GM12872 (cell line): Measurements from ENCODE around the gene CAP2.

Experiments used
- CTCF ChIP-seq: IDR thresholded peaks from 3 replicates; pipeline ENCODE4 v1.5.1; 2011; ENCODE audit warnings: low read depth, mild to moderate bottlenecking, low read length, moderate library complexity; ENCODE audit not compliant: insufficient read depth

Gene CAP2

DNA sequence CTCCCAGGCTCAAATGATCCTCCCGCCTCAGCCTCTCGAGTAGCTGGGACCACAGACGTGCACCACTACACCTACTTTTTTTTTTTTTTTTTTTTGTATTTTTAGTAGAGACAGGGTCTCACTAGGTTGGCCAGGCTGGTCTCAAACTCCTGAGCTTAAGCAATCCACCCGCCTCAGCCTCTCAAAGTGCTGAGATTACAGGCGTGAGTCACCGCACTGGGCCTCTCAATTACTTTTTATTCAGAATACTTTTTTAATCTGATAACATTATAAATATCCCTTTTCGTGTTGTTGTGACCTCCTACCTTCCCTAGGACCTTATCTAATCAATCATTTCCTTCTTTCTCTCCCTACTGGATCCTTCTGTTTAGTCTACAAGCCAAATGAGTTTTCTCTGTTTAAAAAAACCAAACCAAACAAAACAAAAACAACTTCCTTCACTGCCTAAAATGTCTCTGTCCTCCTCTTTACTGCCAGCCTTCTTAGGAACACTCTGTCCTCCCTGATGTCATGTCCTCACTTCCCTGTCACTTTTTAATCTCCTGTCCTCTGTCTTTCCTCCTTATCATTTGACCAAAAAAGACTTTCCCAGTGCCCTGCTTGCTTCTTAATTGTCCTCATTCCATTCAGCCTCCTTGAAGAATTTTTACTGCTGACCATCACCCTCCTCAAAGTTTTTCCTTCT lies 85.0 kb downstream of the CAP2 start:
- TF ChIP-seq CTCF: no peak

- TF ChIP-seq CTCF: no peak
Measured at GRCh38 chr6:17478946-17479345, 85.6 kb downstream of the CAP2 start.

DNA sequence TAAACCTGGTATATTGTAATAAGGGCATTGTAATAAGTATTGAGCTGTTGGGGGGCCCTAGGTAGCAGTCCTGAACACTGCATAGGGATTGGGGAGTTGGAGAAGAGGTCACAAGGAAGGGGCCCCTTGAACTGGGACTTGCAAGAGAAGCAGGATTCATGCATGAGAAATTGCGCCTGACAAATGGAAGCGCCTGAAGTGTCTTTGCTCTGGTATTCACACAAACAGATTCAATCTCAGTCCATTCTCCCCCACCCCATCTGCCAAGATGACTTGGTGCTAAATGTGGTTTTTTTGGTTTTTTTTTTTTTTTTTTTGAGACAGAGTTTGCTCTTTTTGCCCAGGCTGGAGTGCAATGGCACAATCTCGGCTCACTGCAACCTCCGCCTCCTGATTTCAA lies 87.1 kb downstream of the CAP2 start:
- TF ChIP-seq CTCF: no peak

DNA sequence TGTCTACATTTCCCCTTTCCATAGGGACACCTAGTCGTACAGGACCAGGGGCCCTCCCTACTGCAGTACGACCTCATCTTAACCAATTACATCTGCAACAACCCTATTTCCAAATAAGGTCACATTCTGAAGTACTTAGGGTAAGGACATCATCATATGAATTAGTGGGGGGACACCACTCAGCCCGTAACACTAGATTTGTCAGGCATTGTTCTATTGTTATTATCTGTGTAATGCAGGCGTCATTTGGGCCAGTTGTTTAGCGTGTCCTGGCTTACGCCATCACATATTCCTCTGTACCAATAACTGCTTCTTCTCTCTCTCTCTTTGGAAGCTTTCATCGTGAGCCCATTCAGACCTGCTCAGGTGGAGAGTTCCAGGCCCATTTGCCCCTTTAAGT lies 89.3 kb downstream of the CAP2 start:
- TF ChIP-seq CTCF: no peak

- no peak for TF ChIP-seq CTCF
Measured at GRCh38 chr6:17483391-17484016, 90.1 kb downstream of the CAP2 start.

GRCh38 chr6:17484201-17484849 lies 90.9 kb downstream of the CAP2 start:
- no peak for TF ChIP-seq CTCF

DNA sequence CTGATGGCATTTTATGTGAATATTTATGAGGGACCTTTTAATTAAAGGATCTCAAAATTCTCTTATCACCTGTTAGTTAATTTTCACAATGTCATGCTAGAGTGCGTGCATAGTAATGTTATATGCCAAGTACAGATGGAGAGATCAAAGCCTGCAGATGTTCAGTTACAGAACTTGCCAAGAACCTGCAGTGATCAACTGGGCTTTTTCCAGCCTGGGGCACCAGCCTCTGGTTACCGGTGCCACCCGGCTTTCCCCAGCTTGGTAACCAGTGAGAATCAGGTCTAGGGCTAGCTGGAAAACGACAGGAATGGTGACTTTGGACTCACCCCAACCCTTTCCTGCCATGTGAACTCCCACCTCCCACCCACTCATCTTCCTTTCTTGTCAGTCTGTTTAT lies 91.8 kb downstream of the CAP2 start:
- no peak for TF ChIP-seq CTCF
